GM19372 (cell line): Measurements from ENCODE around the gene FOXP1.

Experiments
- ATAC-seq: cut with Tn5 transposase; IDR thresholded peaks from one replicate; pipeline ENCODE4 v1.9.1; 2021; ENCODE audit warnings: mild to moderate bottlenecking, low read depth, moderate library complexity; ENCODE audit not compliant: unreplicated experiment

FOXP1 gene

DNA sequence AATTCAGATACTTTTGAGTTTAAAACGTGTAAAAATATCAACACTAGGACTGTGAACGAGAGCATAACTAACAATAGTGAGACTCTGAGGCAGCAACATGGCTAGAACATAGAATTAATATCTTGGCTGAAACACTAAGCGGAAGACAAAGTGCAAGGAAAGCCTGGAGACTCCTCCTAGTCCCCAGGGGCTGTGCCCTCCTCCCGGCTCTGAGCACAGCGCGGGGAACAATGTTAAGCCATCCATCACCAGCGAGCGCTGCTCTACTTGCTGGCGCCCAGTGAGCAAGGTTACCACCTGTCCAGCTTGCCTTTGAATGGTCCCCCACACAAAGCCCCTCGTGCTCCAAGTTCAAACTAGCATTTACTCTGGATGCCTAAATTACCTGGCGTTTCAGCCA is 436.9 kb downstream of the FOXP1 start:
- no peak for ATAC-seq

DNA sequence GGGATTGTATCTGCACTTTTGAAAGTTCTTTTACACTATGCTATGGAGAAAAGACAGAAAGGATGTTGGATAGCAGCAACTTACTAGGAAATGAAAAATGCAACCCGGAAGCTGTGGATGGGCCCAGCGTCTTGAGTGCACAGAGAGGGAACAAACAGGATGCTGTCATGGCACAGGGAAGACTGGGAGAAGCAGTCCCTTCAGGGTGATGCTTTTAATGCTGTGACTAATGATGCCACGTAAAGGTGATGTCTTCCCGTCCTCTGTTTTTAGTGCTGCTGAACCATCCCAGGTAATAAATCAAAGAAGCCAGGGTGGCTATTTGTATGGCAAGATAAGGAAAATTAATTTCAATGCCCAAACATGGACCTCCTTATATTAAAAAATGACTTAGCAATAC is 437.6 kb downstream of the FOXP1 start:
- ATAC-seq, result no peak

DNA sequence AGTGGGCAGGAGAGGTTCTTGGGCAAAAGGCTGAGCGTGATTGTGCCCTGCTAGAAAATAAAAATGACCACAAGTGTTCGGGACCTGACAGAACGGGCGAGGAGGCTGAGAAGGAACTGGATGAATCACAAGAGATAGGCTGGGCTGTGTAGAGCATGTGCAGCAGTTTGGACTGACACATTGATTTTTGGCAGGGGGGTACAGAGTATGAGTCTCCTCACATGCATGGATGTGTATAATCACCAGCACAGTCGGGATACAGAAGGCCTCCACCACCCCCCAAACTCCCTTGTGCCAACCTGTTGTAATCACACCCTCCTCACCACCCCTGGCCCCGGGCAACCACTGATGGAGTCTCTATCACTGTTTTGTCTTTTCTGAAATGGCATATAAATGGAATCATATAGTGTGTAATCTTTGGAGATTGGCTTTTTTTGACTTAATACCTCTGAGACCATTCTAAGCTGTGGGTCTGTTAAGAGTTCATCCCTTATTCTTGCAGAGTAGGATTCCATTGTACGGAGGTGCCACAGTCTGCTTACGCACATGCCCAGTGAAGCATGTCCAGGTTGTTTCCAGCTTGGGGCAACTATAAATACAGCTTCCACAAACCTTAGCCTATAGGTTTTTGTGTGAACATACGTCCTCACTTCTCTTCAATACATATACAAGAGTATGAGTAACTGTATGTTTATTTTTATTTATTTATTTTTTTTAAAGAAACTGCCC is 438.8 kb downstream of the FOXP1 start:
- ATAC-seq, result no peak

DNA sequence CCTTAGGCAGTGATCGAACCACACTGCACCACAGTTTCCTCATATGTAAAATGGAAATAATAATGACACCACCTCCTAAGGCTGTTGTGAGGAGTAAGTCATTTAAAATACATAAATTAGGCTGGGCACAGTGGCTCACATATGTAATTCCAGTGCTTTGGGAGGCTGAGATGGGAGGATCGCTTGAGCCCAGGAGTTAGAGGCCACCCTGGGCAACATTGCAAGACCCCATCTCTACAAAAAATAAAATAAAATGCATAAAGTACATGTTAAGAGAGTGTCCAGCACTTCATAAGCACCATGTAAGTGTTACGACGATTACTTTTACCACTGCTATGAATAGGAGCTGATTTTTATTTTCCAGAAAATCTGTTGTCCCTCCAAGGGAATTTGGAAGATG is 440.0 kb downstream of the FOXP1 start:
- ATAC-seq, result no peak

DNA sequence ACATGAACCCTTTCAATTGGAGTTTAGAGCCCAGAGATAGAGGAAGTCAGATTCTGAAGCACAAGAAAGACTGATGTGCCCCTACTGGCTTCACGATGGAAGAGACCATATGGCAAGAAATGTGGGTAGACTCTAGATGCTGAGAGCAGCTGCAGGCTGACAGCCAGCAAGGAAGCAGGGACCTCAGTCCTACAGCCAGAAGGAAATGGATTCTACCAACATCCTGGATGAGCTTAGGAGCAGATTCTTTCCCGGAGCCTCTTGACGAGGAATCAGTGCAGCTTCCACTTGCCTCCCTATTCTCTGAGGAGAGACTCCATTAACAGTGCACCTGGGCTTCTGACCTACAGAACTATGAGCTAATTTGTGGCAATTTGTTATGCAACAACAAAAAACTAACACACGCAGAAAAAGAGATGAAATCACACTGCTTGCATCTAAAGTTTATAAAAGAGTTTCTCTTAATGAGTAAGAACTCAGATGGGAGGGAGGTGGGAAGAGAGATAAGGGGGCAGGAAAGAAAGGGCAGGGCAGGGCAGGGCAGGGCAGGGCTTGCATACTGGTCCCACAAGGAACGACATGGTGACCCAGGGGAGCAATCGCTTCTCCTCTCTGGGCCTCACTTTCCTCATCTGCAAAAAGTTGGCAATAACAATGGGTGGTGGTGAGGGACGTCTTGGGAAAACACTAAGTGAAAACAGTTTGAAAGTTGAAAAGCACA is 440.9 kb downstream of the FOXP1 start:
- ATAC-seq, result no peak

DNA sequence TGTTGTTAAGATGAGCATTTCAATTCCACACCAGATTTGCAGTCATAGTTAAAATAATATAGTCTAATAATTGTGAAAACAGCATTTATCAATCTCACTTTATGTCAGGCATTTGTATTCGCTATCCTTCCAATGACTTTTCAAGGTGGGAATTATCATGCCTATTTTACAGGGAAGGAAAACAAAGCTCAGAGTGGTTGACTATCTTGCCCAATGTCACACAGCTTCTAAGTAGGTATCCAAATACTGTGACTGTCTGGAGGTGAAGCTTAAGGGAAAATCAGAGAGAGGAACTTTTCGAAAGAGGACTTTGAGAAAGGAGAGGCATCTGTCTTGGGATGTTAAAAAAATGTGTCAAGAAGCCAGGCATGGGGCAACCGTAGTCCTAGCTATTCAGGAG is 443.1 kb downstream of the FOXP1 start:
- ATAC-seq, result no peak

DNA sequence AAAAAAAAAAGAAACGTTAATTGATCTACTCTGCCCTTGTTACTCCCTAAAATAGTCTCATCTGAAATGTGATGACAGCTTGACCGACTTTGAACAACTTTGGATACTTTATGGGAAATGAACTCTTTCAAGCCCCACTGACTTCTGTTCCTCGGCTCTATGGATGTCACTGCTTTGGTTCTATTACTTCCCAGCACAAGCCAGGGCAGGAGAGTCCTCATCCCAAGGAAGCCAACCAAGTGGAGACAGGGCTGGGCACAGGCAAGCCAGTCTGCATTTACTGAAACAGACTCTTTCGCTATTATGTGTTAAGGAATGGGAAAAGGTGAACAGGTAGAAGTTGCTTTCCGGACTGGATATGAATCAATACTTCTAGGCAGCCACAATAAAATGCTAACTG is 444.0 kb downstream of the FOXP1 start:
- no peak for ATAC-seq

DNA sequence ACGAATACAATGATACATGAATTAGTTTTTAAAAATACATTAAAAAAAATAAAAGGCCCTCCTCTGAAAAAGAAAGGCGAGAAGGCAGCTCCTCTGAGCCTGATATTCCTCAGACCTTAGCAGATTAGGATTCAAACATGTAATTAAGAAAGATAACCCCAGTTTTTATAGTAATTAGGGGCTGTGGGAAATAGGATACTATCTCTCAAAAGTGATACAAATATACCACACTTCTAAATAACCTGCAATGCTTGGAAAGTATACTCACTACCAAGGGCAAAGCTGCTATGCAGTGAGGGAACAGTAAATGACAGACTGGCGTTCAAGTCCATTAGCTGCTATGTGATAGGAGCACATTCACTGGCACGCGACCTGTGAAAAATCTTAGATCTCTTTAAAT is 445.1 kb downstream of the FOXP1 start:
- no peak for ATAC-seq

DNA sequence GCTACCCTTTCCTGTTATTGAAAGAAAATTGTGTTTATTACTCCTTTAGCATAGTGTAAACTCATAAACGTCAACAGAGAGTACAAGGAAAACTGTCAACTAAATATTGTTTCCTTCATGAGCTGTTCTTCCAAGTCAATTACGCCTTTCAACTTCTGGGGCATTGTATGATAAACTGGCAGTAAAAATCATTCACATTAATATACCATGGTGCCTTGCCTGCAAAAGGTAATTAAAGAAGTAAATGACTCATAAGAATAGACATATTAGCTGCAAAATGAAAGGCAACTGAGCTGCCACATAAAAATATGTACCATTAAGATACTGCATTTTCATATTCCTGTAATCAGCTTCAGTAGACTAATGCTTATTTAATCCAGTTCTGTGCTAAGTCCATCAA is 447.3 kb downstream of the FOXP1 start:
- ATAC-seq, result no peak

DNA sequence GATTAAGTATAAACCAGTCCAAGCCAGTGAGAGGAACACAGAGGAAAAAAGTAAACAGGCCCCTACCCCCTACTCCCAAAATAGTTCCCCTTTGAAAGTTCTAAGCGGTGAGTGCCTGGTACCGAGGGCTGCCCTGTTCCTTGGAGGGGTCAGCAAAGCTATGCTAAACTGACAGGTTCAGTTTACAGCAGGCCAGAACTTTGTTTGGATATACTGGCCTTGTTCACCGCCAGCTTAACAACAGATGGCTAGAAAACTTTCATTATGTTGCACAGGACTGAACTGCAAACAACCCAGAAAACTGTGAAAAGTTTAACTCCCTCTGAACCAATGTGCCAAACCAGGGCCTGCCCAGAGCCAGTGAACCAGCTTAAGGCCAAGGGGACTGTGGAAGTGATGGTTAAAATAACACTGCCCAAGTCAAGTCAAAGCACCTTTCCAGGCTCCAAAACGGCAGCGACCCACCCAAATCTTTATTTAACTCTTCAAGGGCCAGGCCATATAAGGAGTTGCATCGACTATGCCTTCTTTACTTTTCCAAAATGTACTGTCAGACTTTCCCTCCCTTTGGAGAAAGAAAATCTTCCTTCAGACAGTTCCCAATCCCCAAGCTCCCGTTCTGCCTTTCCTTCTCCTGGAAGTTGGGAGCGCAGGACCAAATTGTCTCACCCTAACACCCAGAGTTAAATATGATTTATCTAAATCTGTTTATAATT is 448.0 kb downstream of the FOXP1 start:
- ATAC-seq, result no peak

DNA sequence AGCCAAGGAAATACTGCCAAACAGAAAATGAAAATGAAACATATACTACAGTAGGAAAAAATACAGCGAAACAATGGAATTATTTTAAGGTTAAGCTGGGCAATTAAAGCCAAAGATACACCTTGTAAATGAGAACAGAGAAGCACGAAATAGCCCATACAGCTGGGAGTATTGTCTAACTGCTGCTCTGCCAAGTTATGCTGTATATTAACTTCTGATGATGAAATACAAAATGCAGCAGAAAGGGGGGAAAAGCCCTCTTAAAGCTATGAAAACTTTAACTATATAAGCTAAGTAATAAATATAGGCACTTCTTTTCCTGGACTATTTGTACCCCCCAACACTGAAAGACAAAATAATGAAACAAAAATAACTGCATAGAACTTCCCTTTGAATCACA is 449.0 kb downstream of the FOXP1 start:
- ATAC-seq, result no peak

DNA sequence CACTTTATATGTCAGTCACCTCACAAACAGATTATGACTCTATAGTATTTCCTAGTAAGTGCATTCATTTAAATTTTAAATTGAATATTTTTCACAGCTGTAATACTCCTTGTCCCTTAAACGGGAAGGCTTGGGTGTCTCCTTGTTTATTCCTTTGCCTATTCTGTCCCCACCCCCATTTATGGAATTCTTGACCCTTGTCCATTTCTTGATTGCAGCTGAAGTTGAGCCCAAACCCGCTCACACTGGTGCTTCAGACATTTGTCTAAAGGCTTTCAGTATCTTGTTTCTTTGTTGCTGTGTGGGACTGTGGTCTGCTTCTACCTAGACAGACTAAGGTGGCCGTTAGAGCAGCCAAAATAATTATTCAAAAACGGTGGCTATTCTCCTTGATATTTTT is 449.7 kb downstream of the FOXP1 start:
- ATAC-seq, result no peak

DNA sequence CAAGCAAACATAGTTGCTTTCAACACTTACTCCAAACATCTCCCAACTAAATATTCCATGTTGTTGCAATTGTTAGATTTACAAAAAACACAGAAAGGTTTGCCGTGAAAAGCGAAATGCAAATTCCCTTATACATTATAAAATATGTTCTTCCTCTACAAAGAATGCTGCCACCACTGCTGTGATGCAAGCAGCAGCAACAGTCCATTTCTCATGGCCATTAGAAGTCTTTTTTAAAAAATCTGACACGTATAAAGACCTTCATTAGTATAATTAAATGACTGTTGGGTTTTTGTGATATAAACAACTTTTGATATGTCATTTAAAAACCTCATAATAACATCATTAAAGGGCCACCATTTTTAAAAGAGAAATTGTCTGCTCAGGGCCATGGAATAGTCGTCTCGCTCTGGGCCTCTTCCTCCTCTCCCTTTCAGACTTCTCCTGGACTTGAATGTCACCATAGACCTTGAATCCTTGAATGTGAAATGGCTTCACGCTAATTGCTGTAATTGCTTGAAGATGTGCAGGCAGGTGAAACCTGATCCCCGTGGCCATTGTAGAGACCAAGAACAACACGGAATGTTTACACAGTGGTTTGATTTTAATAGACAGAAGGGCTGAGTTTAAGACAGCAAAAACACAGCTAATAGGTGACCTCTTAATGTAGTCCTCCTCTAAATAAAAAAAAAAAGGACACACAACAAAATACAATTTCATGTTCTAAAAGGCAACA is 450.4 kb downstream of the FOXP1 start:
- ATAC-seq, result no peak

DNA sequence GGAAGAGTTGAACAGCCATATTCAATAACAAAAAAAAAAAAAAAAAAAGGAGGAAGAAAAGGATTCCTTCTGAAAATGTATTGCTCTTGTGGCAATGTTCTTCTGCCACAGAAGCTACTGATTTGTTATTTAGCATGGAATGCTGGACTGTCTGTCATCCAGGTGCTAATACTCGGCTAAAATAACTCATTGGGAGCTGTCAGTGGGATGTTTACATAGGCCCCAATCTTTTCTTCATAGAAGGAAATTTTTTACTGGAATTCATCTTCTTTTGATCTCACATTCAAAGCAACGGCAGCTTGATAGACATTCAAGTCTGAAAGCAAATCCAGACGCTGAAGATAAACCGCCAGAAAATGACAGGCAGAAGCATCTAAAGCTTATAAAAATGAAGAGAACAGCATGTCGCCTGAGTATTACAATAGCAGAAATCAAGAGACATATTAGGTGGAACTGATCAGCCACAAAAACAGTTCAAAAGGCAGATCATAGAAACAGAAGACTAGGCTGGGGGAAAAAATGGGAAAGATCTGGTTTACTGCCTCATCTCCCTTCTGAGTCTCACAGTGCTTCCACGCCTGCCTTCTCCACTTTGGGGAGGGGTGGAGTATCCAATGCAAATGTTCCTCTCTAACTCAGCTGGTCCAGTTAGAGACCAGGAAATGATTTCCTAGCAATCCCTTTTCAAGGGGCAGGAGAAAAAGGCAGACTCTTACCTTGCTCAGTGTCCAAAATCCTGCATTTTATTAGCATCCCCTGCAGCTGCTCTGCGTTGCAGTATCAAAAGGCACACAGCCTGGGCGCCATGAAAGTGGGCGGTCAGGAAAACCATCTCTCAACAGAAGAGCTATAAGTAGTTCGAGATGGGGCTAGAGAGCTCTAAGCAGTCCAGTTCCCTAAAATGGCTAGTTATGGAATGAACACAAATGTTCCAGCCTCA is 451.9 kb downstream of the FOXP1 start:
- no peak for ATAC-seq

DNA sequence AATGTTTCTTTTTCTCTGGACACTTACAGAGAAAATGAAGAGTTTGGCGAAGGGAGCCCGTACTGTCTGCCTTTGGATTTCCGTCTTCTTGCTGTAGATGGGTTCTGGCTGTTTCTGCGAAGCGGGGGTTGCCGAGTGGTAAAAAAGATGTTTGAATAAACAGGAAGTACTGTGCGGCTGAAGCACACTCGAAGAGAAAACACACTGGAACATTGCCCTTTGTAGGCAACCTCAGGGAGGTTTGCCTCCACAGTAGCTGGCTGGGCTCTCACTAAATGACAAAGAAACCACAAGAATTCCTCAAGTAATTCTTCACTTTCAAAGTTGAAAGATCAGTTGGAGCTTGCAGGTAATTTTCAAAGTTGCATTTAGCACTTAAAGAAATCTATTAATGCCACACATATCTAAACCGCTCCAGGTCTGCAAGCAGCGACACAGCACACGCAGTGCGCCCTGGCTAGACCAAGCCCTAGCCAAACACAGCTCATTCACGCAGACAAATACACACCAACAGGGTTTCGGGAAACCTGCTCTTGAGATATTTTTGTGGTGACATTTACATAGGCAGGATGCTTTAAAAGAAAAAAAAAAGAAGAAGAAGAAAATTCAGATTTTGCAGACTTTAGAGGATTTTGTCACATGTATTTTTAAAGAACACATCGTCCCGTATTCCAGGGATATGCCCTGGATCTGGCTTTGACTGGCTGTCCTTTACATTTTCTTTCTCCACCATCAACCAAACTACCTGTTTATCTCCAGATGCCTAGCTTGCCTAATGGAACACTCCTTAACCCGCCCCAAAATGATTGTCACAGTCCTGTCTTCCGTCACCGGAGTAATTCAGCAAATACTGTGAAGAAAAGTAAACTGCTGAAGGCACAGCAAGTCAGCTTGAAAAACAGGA is 452.8 kb downstream of the FOXP1 start:
- ATAC-seq, result peak; percentile 67

DNA sequence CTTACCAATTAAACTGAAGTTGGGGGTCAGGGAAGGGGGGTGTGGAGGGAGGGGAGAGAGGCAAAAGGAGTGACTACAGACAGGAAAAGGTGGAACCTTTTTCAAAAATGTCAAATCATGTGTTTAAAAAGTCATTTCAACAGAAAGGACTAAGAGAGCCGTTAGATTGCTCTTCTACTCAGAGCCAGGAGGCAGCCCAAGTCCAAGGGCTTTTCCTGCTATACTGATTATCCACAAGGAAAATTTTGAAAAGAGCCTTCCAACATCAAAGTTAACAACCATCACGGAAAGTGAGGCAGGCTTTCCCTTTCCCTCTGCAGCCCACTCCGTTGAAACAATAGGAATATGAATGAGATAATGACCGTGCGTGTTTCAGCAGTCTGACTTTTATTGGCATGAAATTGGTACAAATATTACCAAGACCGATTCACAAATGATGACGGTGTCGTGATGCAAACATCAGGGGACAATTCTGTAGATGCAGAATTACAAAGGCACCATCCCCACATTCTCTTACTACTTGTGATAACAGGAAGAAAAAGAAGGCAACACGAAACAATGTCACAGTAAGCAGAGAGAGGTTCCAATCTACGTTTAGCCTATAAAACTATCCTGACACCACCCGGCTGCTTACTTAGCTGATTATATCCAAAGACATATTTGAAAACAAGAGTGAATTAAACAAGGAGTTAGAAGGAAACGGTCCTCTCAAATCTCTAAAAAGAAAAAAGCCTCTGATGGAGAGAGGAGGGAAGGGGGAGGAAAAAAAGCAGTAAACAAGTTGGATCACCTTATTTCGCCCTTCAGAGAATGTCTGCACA is 453.7 kb downstream of the FOXP1 start:
- peak; percentile 11 for ATAC-seq

DNA sequence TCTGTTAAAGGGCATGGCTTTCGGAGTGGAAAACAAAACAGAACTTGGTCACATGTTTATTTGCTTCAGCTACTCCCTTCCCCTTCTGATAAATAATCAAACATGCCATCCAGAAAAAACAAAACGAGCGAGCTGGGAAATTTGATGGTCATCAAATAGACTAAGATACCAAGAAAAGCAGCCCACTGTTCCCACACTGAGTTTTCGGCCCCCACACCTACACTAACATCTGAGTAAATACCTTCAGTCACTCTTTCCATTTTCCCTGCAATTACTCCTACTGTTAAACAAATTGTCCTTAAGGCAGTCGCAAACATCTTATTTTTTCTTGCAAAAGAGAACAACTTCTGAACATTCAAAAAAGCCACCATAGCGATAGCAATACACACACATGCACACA is 454.6 kb downstream of the FOXP1 start:
- ATAC-seq, result no peak

DNA sequence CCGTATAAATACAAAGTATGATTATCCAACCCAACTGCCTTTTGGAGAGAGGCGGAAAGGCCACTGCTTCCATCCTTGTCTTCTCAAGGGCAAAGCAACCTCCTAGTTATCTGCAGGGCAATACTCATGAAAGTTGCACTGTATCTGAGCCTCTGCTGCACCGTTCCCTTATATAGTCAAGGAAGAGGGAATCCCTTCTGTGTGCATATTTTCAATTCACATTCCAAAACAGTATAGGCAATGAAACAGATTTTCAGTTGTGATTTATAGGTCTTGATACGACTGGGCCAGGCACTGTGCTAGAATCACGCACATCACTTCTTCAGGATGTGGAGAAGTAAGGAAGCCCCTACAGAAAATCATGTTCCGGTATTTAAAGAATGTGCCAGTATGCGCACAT is 455.7 kb downstream of the FOXP1 start:
- no peak for ATAC-seq
